HepG2 (cell line): ENCODE measurements around the gene BPIFB6. TPM values are rescaled to one million over a fixed set of nuclear protein-coding genes. Genes with fewer than 3 reads are reported as not detected.
A peak's percentile ranks its signal among the peaks of the same experiment; 100 is the strongest.

Source experiments
- CREM ChIP-seq, 2 experiments: sonication (generic) in 1 of 2; formaldehyde crosslinking in 1 of 2; IDR thresholded peaks; 2 replicates each; pipeline versions ENCODE4 v1.4.0 to v1.6.1; 2016 to 2020; ENCODE audit warnings: antibody characterized with exemption in 1 of 2, mild to moderate bottlenecking in 1 of 2, missing genetic modification reagents in 1 of 2
- DDIT3 ChIP-seq: sonication (generic); formaldehyde crosslinking; IDR thresholded peaks from 2 replicates; pipeline ENCODE4 v1.4.0; 2020; ENCODE audit warnings: mild to moderate bottlenecking, missing genetic modification reagents
- DMAP1 ChIP-seq: IDR thresholded peaks from 2 replicates; pipeline ENCODE4 v1.6.1; 2016
- ERF ChIP-seq: IDR thresholded peaks from 2 replicates; pipeline ENCODE4 v1.6.1; 2018; ENCODE audit warnings: missing biosample characterization, missing genetic modification reagents
- EZH2 ChIP-seq: conservative IDR thresholded peaks from 2 replicates; pipeline ENCODE4 v1.6.1; 2012; ENCODE audit warnings: mild to moderate bottlenecking, low read depth, low read length, moderate library complexity
- GATAD1 ChIP-seq: IDR thresholded peaks from 2 replicates; pipeline ENCODE4 v1.6.1; 2016; ENCODE audit warnings: missing genetic modification reagents, missing compliant biosample characterization
- GMEB1 ChIP-seq: sonication (generic); formaldehyde crosslinking; IDR thresholded peaks from 2 replicates; pipeline ENCODE4 v1.5.1; 2020; ENCODE audit warnings: missing genetic modification reagents, mild to moderate bottlenecking, borderline replicate concordance
- HNRNPL ChIP-seq: fragments of 200-400 bp; formaldehyde crosslinking; IDR thresholded peaks from 2 replicates; pipeline ENCODE4 v1.6.1; 2017; ENCODE audit warnings: mild to moderate bottlenecking, low read depth, low read length
- KDM5B ChIP-seq: sonication (generic); formaldehyde crosslinking; IDR thresholded peaks from 2 replicates; pipeline ENCODE4 v1.4.0; 2020; ENCODE audit warnings: missing genetic modification reagents, mild to moderate bottlenecking, borderline replicate concordance
- KIAA2018 ChIP-seq: sonication (generic); formaldehyde crosslinking; IDR thresholded peaks from 2 replicates; pipeline ENCODE4 v1.5.0; 2020; ENCODE audit warnings: mild to moderate bottlenecking, missing genetic modification reagents, borderline replicate concordance
- MYPOP ChIP-seq: sonication (generic); formaldehyde crosslinking; IDR thresholded peaks from 2 replicates; pipeline ENCODE4 v1.8.1; 2023; ENCODE audit warnings: mild to moderate bottlenecking, moderate library complexity, missing genetic modification reagents
- PHF21A ChIP-seq: sonication (generic); formaldehyde crosslinking; IDR thresholded peaks from 2 replicates; pipeline ENCODE4 v1.5.0; 2020; ENCODE audit warnings: mild to moderate bottlenecking, missing genetic modification reagents
- RFXANK ChIP-seq: IDR thresholded peaks from 2 replicates; pipeline ENCODE4 v1.6.1; 2016
- SMAD3 ChIP-seq: sonication (generic); formaldehyde crosslinking; IDR thresholded peaks from 2 replicates; pipeline ENCODE4 v1.4.0; 2020; ENCODE audit warnings: missing genetic modification reagents
- ZFP1 ChIP-seq: IDR thresholded peaks from 2 replicates; pipeline ENCODE4 v1.6.1; 2016
- ZNF350 ChIP-seq: sonication (generic); formaldehyde crosslinking; IDR thresholded peaks from 2 replicates; pipeline ENCODE4 v1.4.0; 2020; ENCODE audit warnings: mild to moderate bottlenecking, low read depth, missing genetic modification reagents, borderline replicate concordance
- ZNF546 ChIP-seq: sonication (generic); formaldehyde crosslinking; conservative IDR thresholded peaks from 2 replicates; pipeline ENCODE4 v1.8.1; 2023; ENCODE audit warnings: mild to moderate bottlenecking, missing genetic modification reagents
- ZNF780A ChIP-seq: sonication (generic); formaldehyde crosslinking; IDR thresholded peaks from 2 replicates; pipeline ENCODE4 v1.8.0; 2022; ENCODE audit warnings: mild to moderate bottlenecking, missing genetic modification reagents, moderate library complexity
- polyA plus RNA-seq, 8 experiments: library from polyadenylated mRNA; depleted of rRNA in 3 of 8; stranded (reverse) in 7 of 8; unstranded in 1 of 8; fragments of >200 nt; fragmentation: Illumina TruSeq in 4 of 8; extraction: Trizol in 4 of 8; gene quantifications; 2 replicates each; pipeline versions ENCODE4 v1.2.1 to v1.2.3, GENCODE V29; 2011 to 2016; ENCODE audit warnings: low read depth in 4 of 8, missing spikeins in 1 of 8, mixed read lengths in 1 of 8; ENCODE audit not compliant: insufficient read depth in 1 of 8
- total RNA-seq, 5 experiments: library from RNA; depleted of rRNA; stranded (reverse); fragments of >200 nt; fragmentation: Illumina TruSeq; extraction: Trizol; gene quantifications; 2 replicates each; pipeline ENCODE4 v1.2.3, GENCODE V29; 2016; ENCODE audit warnings: low read depth in 1 of 5

BPIFB6 gene
- total and polyA plus RNA-seq, 2 of the 13 experiments (the other 11 are each of a cell fraction or from before 2014, with no cell fraction given) = 0.13 to 1.7 TPM

- TF ChIP-seq RFXANK (CRISPR knock-in tag) (no peak), CREM (IDR thresholded peaks at IDR 0.05) (no peak), CREM (CRISPR knock-in tag; IDR thresholded peaks at IDR 0.05) (no peak), ZNF780A (CRISPR knock-in tag) (no peak), KIAA2018 (CRISPR knock-in tag) (no peak), DMAP1 (no peak), MYPOP (CRISPR knock-in tag) (no peak), ZNF546 (CRISPR knock-in tag) (no peak), GMEB1 (CRISPR knock-in tag) (no peak), ZFP1 (CRISPR knock-in tag) (no peak), ZNF350 (no peak), GATAD1 (CRISPR knock-in tag) (no peak), PHF21A (CRISPR knock-in tag) (no peak), ERF (CRISPR knock-in tag) (peak; percentile 21; the same call in 1 of the 2 replicates), HNRNPL (peak; percentile 86), EZH2 (no peak), DDIT3 (no peak), KDM5B (no peak), SMAD3 (CRISPR knock-in tag) (no peak)
Observed at GRCh38 chr20:33018169-33018931, 13.1 kb upstream of the BPIFB6 start (continued).
